HG02610 (cell line): ENCODE measurements around the gene CD93.

Source experiments
- ATAC-seq: cut with Tn5 transposase; IDR thresholded peaks from one replicate; pipeline ENCODE4 v1.9.1; 2021; ENCODE audit warnings: mild to moderate bottlenecking, moderate library complexity; ENCODE audit not compliant: unreplicated experiment

The CD93 gene

GRCh38 chr20:23084845-23085365 lies 1.2 kb downstream of the CD93 start:
- ATAC-seq: no peak

DNA sequence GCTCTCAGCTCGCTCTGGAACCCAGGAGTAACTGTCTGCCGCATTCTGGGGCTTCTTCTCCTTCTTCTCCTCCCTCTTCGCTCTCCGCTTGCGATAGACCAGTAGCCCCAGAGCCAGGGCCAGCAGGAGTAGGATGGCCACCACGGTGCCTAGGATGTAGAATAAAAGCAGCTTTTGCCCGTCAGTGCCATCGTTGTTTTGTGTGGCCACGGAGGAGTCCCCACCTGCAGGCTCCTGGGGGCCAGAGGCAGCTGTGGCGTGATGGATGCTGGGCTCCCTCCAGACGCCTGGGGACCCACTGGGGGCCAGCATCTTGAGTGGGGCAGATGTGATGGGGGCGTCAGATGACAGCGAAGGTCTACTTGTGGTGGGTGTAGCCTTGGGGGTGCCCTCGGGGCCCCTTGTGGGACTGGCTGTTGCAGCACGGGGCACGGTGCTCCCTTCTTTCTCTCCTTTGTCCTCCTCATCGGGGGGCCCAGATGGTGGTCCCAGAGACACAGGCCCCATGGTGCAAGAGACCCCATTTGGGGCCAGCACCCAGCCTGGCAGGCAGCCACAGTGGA lies 1.8 kb downstream of the CD93 start:
- ATAC-seq: no peak

- no peak for ATAC-seq
Observed at GRCh38 chr20:23083553-23084220, 2.4 kb downstream of the CD93 start.

DNA sequence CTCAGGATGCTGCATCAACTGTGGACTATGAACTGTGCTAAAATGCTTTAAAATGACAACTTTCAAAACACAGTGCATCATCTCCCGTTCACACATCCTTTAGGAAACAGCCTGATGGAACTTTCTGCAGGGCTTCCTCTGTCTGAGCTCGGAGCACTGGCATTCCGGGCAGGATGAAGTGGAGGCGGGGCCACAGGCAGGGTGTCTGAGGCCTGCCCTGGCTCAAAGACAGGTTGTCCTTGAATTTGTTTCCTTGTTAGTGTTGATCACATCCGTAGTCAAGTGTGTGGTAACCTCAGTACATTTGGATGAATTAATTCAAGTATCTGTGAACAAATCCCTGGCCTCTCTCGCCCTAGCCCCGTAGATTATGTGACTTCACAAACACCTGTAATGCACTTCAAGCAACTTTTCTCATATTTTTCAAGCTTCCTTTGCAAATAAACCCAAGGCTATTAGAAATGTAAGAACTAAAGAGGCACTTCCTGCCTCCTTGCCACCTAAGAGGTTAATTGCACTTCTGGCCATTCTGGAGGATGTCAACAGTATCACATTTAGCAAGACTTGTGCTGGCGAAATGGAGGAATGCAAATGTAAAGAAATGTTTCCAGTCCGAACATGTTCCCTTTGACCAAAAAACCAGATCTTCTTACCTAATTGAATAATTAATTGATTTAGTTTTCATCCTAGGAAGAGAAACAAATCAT lies 3.1 kb downstream of the CD93 start:
- ATAC-seq: no peak

- ATAC-seq: no peak
Observed at GRCh38 chr20:23081263-23081819, 4.8 kb downstream of the CD93 start.

DNA sequence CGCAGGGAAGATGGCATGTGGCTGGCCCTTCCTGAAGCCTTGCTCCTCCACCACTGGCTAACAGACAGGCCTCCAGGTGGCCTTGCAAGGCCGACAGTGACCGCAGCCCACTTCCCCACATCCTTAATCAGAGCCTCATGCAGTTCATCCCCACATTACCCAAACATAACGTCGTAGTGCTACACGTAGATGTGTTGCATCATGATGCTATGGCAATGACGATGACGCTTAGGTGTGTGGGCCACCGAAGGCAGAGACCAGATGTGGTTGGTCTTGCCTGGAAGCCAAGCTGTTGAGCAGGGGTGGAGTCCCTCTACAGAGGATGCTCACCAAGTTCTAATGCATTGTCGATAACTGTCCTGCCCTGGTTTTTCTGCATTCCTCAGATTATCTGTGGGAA lies 5.6 kb downstream of the CD93 start:
- no peak for ATAC-seq

DNA sequence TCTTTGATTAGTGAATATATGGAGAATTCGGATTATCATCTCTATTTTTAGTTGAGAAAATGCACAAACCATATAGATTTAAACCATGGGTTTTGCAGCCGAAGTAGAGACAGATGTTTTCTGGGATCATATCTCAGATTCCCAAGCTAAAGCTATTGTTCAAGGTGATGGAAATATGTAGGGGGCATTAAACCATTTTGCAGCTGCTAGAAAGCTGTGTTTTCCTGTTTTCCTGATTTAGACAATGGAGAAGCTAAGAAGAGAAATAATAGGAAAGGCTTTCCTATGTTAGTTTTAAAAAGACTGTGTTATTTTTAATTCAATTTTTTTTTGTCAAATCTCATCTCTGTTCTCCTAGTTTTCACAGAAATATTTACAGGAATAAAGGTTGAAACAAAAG lies 6.2 kb downstream of the CD93 start:
- ATAC-seq: no peak

DNA sequence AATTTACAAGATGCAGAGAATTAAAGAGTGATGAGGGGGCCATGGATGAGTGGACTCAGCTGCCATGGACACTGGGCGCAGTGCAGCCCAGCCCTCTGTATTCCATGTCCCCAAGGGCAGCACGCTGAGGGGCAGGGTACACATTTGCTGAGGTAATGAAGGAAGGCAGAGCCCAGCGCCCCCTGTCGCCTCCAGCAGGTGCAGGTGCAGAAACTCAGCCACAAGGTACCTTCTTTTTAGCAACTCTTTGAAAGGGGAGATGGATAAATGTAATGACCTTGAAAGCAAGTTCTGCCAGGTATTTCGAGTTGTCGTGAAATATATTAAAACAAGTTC lies 7.1 kb downstream of the CD93 start:
- no peak for ATAC-seq

- no peak for ATAC-seq
Observed at GRCh38 chr20:23078351-23079015, 7.6 kb downstream of the CD93 start.

GRCh38 chr20:23077277-23077676 lies 8.8 kb downstream of the CD93 start:
- no peak for ATAC-seq

GRCh38 chr20:23074052-23074451 lies 12.1 kb downstream of the CD93 start:
- ATAC-seq: no peak

DNA sequence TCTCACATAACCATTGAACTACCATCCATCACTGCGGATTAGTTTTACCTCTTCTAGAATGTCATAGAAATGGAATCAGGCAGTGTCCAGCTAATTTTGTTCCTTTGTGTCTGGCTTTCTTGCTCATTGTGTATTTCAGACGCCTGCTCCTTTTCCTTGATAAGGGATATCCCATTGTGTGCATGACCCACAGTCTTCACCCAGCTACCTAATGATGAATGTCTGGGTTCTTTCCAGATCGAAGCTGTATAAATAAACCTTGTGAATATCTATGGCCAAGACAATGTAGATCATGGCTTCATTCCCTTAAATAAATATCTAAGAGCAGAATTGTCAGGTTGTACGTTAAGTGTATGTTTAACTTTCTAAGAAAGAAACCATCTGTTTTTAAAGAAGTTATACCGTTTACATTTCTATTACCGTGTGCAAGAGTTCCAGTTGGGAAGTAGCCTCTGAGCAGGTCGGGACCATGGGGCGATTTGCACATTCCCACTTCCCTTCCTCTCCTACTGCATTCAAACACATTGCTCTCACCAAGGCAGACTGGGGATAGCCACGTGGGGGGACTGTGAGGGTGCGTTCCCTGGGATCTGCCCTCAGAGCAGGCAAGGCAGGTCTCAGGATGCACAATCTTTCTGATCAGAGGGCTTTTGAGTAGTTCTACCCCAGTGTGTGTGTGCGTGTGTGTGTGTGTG lies 13.1 kb downstream of the CD93 start:
- ATAC-seq: no peak

GRCh38 chr20:23071996-23072395 lies 14.1 kb downstream of the CD93 start:
- ATAC-seq: no peak

DNA sequence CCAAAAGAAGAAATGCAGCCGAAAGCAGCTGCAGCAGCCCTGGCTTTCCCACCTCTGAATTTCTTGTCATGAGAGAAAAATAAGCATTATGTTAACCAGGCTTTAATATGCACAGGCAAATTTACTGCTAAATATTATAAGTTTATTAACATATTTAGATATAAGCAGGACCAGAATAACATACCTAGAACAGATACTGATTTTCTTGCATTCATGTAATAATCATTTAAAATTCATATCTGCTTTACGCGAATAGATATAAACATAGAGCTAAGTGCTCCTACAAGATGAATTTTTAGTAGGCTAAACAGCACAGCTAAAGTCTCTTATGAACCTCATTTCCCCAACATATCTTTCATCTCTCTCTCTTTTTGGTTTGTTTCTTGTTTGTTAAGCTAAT lies 14.7 kb downstream of the CD93 start:
- no peak for ATAC-seq

DNA sequence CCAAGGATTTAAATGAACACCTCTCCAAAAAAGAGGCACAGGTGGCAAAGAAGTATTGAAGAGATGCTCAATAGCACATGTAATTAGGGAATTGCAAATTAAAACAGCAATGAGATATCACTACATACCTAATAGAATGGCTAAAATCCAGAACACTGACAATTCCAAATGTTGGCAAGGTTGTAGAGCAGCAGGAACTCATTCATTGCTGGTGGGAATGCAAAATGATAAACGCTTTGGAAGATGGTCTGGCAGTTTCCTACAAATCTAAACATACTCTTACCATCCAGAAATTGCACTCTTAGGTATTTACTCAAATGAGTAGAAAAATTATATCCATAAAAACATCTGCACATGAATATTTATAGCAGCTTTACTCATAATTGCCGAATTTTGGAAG lies 17.0 kb downstream of the CD93 start:
- no peak for ATAC-seq

DNA sequence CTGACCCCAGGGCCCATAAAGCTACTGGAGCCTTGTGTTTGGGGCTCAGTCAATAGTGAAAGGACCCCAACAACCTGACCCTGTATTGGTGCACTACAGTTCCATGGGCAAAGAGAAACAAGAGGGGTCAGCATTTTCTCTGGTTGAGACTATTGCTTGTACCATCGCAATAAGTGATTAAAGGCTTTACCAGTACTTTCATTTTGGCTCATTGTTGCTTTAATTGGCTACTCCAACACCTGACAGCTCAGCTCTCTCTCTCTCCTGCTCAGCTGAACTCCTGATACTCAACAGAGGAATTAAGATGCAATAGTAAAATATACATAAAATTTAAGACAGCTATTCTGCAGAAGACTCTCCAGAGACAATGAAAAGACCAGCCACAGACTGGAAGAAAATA lies 17.8 kb downstream of the CD93 start:
- no peak for ATAC-seq

DNA sequence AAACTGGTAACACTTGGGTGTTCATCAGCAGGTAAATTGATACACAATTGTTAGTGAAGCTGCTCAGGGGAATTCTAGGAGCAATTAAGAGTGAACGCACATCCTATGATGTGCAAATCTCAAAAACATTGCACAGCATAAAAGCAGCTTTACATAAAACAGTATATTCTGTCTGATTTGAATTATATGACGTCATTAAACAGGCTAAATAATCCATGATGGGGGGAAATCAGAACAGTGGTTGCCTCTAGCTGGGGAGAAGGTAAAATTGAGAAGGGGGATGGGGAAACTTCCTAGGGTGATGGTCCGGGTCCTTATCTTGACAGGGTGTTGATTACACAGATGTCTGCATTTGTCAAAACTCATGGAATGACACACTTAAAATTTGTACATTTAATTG lies 19.4 kb downstream of the CD93 start:
- ATAC-seq: no peak

- ATAC-seq: no peak
Observed at GRCh38 chr20:23065266-23066201, 20.6 kb downstream of the CD93 start.

DNA sequence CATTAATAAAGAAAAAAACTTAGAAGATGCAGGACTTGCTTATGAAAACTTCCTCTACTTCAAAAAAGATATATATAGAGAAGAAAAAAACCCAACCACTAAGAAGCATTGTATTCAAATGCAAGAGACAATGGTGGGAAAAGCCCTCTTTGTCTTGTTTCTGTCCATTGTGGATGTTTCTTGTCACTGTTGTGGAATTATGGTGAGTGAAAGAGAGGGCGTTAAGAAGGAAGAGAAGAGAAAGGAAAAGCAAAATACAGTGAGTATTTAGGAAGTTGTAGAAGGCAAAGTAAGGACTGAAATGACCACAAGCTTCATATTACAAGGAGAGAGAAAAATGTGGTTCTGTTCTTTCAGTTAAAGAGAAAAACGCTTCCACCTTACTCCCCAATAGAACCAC lies 22.5 kb downstream of the CD93 start:
- no peak for ATAC-seq

GRCh38 chr20:23063168-23063567 lies 23.0 kb downstream of the CD93 start:
- ATAC-seq: no peak
